Thoracic aorta (tissue), 2 donors: ENCODE data around the gene PAMR1. TPM values are rescaled to one million over a fixed set of nuclear protein-coding genes. Genes with fewer than 3 reads are reported as not detected.

ENCODE experiments used
- ATAC-seq: fragments of 150-250 bp; one replicate; pipeline ENCODE4 v1.8.0; 2017; ENCODE audit warnings: low read depth; ENCODE audit not compliant: insufficient number of reproducible peaks, low FRiP score
- DNase-seq: peaks from one replicate; pipeline ENCODE4 v3.0.0-alpha.2; 2020; ENCODE audit warnings: low spot score
- H3K27ac ChIP-seq, 2 donors: fragments of 200-600 bp; sonication (generic); 1 replicate in 1 of 2; 2 replicates in 1 of 2; pipeline ENCODE4 v1.5.1; 2016; ENCODE audit warnings: mild to moderate bottlenecking in 2 of 2, moderate library complexity in 2 of 2
- H3K27me3 ChIP-seq: fragments of 200-600 bp; sonication (generic); replicated peaks from 2 replicates; pipeline ENCODE4 v1.6.0; 2016; ENCODE audit warnings: mild to moderate bottlenecking; ENCODE audit not compliant: insufficient read depth
- H3K36me3 ChIP-seq: fragments of 200-600 bp; sonication (generic); one replicate; pipeline ENCODE4 v1.5.1; 2016
- H3K4me1 ChIP-seq, 2 donors: fragments of 200-600 bp; sonication (generic); 1 replicate in 1 of 2; 2 replicates in 1 of 2; pipeline versions ENCODE4 v1.5.1 to v1.6.0; 2016; ENCODE audit warnings: low read depth in 2 of 2, mild to moderate bottlenecking in 1 of 2; ENCODE audit not compliant: control insufficient read depth in 1 of 2
- H3K4me3 ChIP-seq: fragments of 200-600 bp; sonication (generic); 2 replicates; pipeline ENCODE4 v1.5.1; 2016; ENCODE audit warnings: mild to moderate bottlenecking
- H3K9me3 ChIP-seq: fragments of 200-600 bp; sonication (generic); 2 replicates; pipeline ENCODE4 v1.5.1; 2016
- CTCF ChIP-seq: fragments of 200-600 bp; sonication (generic); IDR thresholded peaks from one replicate; pipeline ENCODE4 v1.5.1; 2019; ENCODE audit warnings: antibody characterized with exemption
- total RNA-seq, 2 donors: library from RNA; depleted of rRNA; stranded (reverse); fragments of >200 nt; gene quantifications; one replicate each; pipeline versions ENCODE4 v1.1.0 to v1.2.3, GENCODE V29; 2016

PAMR1 gene
- total RNA-seq, 2 donors from 2014 or later, result 4.3 TPM; not detected in 1

- H3K4me1 ChIP-seq, result peaks cover 0 to 19% of the 10 kb centered on the region in 2 donors
- ATAC-seq (no peak), DNase-seq (no peak)
- no peak overlapping the region for H3K27ac ChIP-seq
- H3K27me3 ChIP-seq, result no peaks in the 10 kb centered on the region
- H3K36me3 ChIP-seq, result no peaks in the 10 kb centered on the region
- H3K9me3 ChIP-seq, result no peaks in the 10 kb centered on the region
- no peak overlapping the region for H3K4me3 ChIP-seq
- TF ChIP-seq CTCF, result no peak
Measured at GRCh38 chr11:35545391-35546003, 20.1 kb upstream of the PAMR1 start.

- H3K27ac ChIP-seq, result no peak overlapping the region
- ATAC-seq (no peak), DNase-seq (no peak)
- peaks cover 0 to 19% of the 10 kb centered on the region in 2 donors for H3K4me1 ChIP-seq
- no peaks in the 10 kb centered on the region for H3K27me3 ChIP-seq
- H3K4me3 ChIP-seq, result no peak overlapping the region
- no peaks in the 10 kb centered on the region for H3K9me3 ChIP-seq
- no peaks in the 10 kb centered on the region for H3K36me3 ChIP-seq
- no peak for TF ChIP-seq CTCF
Measured at GRCh38 chr11:35543481-35543880, 18.1 kb upstream of the PAMR1 start.

DNA sequence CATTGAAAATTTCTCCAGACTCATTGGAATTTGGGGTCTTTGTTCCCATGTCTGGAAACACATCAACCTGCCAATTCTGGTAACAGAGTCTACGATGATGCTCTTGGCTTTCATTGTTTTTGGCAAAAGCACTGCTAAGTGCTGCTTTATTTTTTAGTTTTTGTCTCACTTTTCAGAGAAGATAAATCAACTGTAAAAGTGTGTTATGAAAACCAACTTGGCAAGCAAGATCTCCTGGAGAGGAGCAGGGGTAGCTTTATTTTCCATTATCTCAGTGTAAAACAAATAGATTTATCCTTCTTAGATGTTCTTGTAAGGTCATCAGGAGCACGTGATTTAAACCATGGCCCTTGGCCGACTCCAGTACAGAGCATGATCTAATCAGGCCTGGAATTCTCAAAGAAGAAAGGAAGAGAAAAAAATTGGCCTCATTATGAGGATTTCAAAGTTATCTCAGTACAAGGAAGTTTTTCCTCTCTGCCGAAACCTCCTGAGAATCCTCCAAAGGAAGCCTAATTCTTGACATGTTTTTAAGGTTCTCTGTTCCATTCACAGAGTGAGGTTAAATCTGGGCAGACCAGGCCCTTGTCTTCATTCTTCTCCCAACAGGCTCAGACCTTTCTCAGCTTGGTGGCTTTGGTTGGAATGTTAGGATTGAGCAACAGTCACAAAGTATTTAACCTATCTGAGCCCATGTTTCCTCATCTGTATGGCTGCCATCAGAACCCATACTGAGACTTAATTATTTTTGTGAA is 16.4 kb upstream of the PAMR1 start:
- Histone ChIP-seq H3K9me3 (no peaks in the 10 kb centered on the region), H3K4me1 (peaks cover 0 to 19% of the 10 kb centered on the region in 2 donors), H3K4me3 (no peak overlapping the region), H3K36me3 (no peaks in the 10 kb centered on the region), H3K27ac (peak overlapping the region in 1 of 2 donors; percentile 6), H3K27me3 (no peaks in the 10 kb centered on the region)
- ATAC-seq, result peak; percentile 27
- TF ChIP-seq CTCF, result no peak
- no peak for DNase-seq

DNA sequence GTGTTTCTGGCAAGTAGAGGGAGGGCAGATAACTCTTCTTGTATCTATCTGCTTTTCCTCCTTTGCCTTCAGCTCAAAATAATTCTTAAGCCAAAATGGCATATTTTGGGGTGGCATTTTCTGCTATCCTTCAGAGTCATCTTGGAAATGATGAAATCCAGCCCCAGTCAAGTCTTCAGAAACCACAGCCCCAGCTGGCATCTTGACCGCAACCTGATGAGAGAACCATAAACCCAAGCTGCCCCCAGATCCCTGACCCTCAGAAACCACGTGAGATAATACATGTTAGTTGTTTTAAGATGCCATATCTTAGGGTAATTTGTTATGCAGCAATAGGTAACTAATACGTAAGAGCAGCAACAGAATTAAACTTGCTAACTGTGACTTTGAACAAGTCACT is 15.1 kb upstream of the PAMR1 start:
- Histone ChIP-seq H3K27ac (no peak overlapping the region), H3K4me1 (peaks cover 0 to 19% of the 10 kb centered on the region in 2 donors), H3K9me3 (no peaks in the 10 kb centered on the region), H3K4me3 (no peak overlapping the region), H3K36me3 (no peaks in the 10 kb centered on the region), H3K27me3 (no peaks in the 10 kb centered on the region)
- no peak for DNase-seq
- ATAC-seq, result no peak
- TF ChIP-seq CTCF, result no peak

DNA sequence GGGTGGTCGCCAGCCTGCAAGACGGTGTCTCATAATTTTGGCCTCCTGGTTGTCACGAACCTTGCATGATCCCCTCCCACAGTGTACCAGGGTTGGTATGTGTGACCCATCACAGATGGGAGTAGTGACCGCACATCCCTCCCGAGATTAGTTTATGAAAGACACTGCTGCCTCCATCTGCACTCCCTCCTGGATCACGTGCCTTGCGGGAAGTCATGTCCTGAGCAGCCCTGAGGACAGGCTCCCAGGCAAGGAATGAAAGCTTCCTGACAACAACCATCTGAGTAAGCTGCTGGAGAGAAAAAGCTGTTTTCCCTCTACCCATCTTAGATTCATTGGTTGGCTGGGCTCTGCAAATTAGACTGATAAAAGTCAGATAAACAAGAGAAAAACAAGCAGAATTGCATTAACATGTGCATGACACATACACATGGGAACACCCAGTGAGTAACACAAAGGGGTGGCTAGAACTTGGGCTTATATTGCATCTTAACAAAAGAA is 14.4 kb upstream of the PAMR1 start:
- H3K27ac ChIP-seq, result no peak overlapping the region
- H3K27me3 ChIP-seq, result no peaks in the 10 kb centered on the region
- no peak overlapping the region for H3K4me3 ChIP-seq
- H3K36me3 ChIP-seq, result no peaks in the 10 kb centered on the region
- no peak for TF ChIP-seq CTCF
- no peak for DNase-seq
- peaks cover 0 to 19% of the 10 kb centered on the region in 2 donors for H3K4me1 ChIP-seq
- no peak for ATAC-seq
- no peaks in the 10 kb centered on the region for H3K9me3 ChIP-seq
